Mononuclear cell (primary cell): Measurements from ENCODE around the gene AP3S1. TPM values are rescaled to one million over a fixed set of nuclear protein-coding genes. Genes with fewer than 3 reads are reported as not detected.

Source experiments
- H3K27me3 ChIP-seq: 2 replicates; pipeline ENCODE4 v1.6.0; 2011; ENCODE audit warnings: low read length, control low read depth; ENCODE audit not compliant: insufficient read depth
- H3K4me1 ChIP-seq: 2 replicates; pipeline ENCODE4 v1.5.1; 2011; ENCODE audit warnings: mild to moderate bottlenecking, low read length, control low read depth; ENCODE audit not compliant: insufficient read depth
- H3K4me3 ChIP-seq: 2 replicates; pipeline ENCODE4 v1.5.1; 2011; ENCODE audit warnings: mild to moderate bottlenecking, low read length, moderate library complexity
- H3K9me3 ChIP-seq: 2 replicates; pipeline ENCODE4 v1.5.1; 2011; ENCODE audit warnings: low read depth, mild to moderate bottlenecking, control low read depth, low read length
- total RNA-seq: library from RNA; depleted of rRNA; stranded (reverse); fragments of >200 nt; gene quantifications from one replicate; pipeline ENCODE4 v1.2.3, GENCODE V29; 2012

Gene AP3S1
- total RNA-seq, 1 donor, result 77.3 TPM

DNA sequence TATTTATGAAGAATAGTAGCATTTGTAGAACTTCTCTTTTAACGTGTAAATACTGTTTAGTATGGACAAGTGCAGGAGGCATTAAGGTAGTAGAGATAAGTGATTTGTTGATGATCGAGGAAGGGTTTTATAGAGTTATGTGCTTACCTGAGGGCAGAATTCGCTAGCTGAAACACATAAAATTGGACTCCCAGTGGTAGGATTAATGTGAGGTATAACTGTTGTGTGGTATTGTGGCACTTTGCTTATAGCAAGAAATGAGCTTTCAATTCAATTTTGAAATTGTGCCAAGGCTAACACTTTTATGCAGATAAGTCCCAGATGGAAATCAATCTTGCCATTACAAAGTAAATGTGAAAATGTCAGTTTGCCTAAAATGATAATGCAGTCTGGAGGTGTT, 1.2 kb downstream of the AP3S1 start:
- Histone ChIP-seq H3K9me3 (no peaks in the 10 kb centered on the region), H3K4me1 (peaks cover 47% of the 10 kb centered on the region), H3K4me3 (peak overlapping the region; percentile 95), H3K27me3 (no peaks in the 10 kb centered on the region)

GRCh38 chr5:115843444-115844130, 1.9 kb downstream of the AP3S1 start:
- Histone ChIP-seq H3K4me1 (peaks cover 46% of the 10 kb centered on the region), H3K4me3 (no peak overlapping the region), H3K27me3 (no peaks in the 10 kb centered on the region)

GRCh38 chr5:115844321-115844817, 2.6 kb downstream of the AP3S1 start:
- Histone ChIP-seq H3K27me3 (no peaks in the 10 kb centered on the region), H3K4me1 (peaks cover 38% of the 10 kb centered on the region), H3K4me3 (no peak overlapping the region), H3K9me3 (no peaks in the 10 kb centered on the region)

More at GRCh38 chr5:115843444-115844130, 1.9 kb downstream of the AP3S1 start:
- H3K9me3 ChIP-seq, result no peaks in the 10 kb centered on the region

DNA sequence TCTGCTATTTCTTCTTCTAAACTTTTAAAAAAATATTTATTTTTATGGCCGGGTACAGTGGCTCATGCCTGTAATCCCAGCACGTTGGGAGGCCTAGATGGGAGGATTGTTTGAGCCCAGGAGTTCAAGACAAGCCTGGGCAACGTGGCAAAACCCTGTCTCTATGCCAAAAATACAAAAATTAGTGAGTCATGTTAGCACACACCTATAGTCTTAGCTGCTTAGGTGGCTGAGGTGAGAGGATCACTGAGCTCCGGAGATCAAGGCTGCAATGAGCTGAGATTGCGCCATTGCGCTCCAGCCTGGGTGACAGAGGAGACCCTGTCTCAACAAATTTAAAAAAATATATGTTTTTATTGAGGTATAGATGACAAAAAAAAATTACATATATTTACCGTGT, 5.6 kb downstream of the AP3S1 start:
- Histone ChIP-seq H3K27me3 (no peaks in the 10 kb centered on the region), H3K9me3 (no peaks in the 10 kb centered on the region), H3K4me3 (no peak overlapping the region), H3K4me1 (peaks cover 25% of the 10 kb centered on the region)

GRCh38 chr5:115849258-115849798, 7.6 kb downstream of the AP3S1 start:
- peaks cover 8% of the 10 kb centered on the region for H3K4me1 ChIP-seq
- H3K9me3 ChIP-seq, result no peaks in the 10 kb centered on the region
- no peaks in the 10 kb centered on the region for H3K27me3 ChIP-seq
- H3K4me3 ChIP-seq, result no peak overlapping the region

DNA sequence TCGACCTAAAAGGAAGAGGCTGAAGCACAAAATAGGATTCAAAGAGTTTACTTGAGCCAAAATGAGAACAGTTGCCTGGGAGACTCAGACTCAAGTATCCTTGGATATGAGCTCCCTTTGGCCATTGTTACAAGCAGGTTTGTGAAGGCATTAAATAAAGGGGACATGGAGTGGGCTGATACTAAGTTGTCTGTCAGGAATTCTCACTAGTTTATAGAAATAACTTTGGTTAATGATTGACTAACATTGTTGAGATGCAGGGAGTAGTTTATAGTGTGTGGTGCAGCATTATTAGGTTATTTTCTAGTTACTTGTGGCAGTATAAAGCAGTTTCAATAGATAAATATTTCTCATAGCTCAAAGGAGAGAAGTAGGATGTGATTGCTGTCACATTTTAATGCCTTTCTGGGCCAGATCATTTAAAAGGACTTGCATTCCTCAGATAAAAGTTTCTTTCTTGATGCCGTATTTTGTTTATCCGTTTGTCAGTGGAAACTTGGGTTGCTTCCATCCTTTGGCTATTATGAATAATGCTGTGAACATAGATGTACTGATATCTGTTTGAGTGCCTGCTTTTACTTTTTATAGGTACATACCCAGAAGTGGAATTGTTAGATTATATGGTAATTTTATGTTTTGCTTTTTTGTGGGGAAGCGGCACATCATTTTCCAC, 9.1 kb downstream of the AP3S1 start:
- H3K4me1 ChIP-seq, result no peaks in the 10 kb centered on the region
- H3K4me3 ChIP-seq, result no peak overlapping the region
- H3K27me3 ChIP-seq, result no peaks in the 10 kb centered on the region
- H3K9me3 ChIP-seq, result no peaks in the 10 kb centered on the region

DNA sequence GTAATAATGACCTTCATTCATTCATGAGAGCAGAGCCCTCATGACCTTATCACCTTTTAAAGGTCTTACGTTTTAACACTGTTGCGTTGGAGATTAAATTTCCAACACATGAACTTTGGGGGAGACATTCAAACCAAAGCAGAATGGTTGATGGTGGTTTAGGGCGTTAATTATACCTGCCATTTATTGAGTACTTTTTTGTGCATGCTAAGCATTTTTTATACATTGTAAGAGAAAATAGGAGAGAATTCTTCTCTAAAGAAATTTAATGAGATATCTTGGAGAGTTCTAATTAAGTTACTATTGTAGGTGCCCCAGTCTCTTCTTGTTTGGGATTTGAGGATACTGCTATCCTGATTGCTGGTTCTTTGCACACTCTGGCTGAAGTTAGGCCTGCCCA, 12.4 kb downstream of the AP3S1 start:
- Histone ChIP-seq H3K4me1 (peaks cover 10% of the 10 kb centered on the region), H3K9me3 (no peaks in the 10 kb centered on the region), H3K4me3 (no peak overlapping the region), H3K27me3 (no peaks in the 10 kb centered on the region)

DNA sequence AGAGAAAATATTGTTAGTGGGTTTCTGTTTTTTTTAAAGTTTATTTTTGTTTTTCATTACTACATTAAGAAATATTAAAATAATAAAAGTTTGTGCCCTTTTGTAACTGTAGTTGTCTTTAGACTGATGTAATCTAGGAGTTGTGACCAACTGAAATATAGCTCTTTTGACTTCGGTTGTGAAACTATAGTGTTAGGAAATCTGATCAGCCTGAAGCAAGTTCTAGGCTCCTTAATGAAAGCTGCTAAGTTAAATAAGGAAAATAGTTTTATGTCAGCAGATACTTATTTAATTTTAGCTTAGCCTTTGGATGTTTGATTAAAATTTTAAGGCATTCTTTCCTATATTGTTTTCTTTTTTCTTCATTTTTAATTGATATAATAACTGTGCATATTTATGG, 14.2 kb downstream of the AP3S1 start:
- Histone ChIP-seq H3K4me3 (no peak overlapping the region), H3K4me1 (peaks cover 10% of the 10 kb centered on the region), H3K9me3 (no peaks in the 10 kb centered on the region), H3K27me3 (no peaks in the 10 kb centered on the region)

DNA sequence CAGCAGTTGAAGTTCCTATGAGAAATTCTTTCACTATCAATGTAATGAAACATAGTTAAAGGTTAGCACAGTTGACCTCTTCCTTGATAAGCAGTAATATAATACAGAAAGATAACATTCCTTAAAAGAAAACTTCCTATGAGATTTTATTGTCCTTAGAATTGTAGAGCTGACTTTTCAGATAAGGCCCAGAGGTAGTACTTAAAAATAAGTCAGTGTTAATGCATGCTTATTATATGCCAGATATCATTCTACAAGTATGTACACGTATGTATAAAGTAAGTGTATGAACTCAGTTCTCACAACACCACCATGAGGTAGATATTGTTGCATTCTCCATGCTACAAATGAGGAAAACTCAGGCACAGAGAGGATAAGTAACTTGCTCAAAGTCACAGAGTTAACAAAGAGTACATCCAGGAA, 15.3 kb downstream of the AP3S1 start:
- Histone ChIP-seq H3K9me3 (no peaks in the 10 kb centered on the region), H3K4me1 (peaks cover 10% of the 10 kb centered on the region)

DNA sequence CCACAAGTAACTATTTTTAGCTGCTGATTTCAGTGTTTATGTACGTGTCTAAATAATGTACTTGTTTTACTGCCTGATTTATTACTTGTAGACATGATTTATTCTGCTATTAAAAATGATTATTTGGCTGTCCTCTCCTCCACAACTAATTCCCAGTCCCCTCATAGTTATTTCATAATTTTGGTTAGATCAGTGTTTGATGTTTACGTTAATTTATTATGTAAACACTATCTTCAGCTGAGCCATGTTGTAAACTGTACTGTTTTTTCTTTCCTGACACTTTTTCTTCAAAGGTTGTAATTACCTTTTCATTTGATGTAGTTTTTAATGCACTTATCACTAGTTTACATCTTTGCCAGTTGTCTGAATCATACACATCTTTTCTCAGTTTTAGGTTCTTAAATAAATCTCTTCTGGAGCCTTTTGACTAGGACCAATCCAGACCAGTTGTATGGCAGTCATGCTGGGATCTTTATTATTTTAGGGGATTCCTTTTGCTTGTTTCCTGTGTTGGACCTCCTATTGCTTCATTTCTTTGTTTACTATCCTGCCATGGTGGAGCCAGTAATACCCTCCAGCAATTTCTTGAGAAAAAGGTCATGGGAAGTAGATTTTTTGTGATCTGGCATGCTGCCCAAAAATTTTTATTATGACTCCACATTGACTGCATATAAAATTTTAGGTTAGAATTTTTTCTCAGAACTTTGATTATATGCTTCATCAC, 16.1 kb downstream of the AP3S1 start:
- Histone ChIP-seq H3K4me1 (peaks cover 10% of the 10 kb centered on the region), H3K27me3 (no peaks in the 10 kb centered on the region), H3K9me3 (no peaks in the 10 kb centered on the region), H3K4me3 (no peak overlapping the region)

More for the DNA sequence above, 15.3 kb downstream of the AP3S1 start:
- no peaks in the 10 kb centered on the region for H3K27me3 ChIP-seq
- H3K4me3 ChIP-seq, result no peak overlapping the region

DNA sequence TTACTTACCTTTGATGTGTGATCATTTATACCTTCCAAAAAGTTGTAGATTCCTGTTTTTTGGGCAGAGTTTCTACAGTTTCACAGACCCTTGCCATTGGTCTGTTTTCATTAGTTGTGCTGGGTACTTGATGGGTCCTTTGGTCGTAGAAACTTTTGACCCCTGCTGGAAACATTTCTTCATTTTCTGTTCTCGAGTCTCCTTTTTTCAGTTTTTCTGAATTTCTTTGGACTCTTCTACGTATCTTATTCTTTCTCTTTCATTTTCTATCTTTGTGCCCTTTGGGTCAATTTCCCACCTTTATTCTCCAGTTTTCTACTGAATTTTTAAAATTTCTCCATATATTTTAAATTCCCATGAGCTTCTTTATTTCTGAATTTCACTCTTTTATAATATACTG, 16.7 kb downstream of the AP3S1 start:
- H3K9me3 ChIP-seq, result no peaks in the 10 kb centered on the region
- peaks cover 10% of the 10 kb centered on the region for H3K4me1 ChIP-seq
- H3K4me3 ChIP-seq, result no peak overlapping the region
- H3K27me3 ChIP-seq, result no peaks in the 10 kb centered on the region

DNA sequence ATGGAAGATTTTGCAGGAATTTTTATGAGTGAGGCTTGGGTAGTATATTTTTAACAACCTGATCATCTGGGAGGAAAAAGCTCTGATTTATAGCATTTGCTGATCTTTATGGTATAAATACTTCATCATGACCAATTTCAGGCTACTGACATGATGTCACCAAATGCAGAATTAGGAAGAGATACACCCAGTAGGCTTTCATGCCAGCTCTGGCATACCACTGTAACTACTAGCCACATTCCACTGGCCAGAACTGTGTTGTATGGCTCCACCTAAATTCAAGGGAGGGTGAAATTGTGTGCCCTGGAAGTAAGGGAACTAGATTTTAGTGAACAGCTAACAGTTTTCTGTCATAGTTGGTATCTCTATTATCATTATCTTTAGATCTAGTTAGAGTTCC, 17.6 kb downstream of the AP3S1 start:
- Histone ChIP-seq H3K4me3 (no peak overlapping the region), H3K9me3 (no peaks in the 10 kb centered on the region), H3K4me1 (peaks cover 10% of the 10 kb centered on the region), H3K27me3 (no peaks in the 10 kb centered on the region)

- no peaks in the 10 kb centered on the region for H3K4me1 ChIP-seq
- no peak overlapping the region for H3K4me3 ChIP-seq
- H3K27me3 ChIP-seq, result no peaks in the 10 kb centered on the region
- H3K9me3 ChIP-seq, result no peaks in the 10 kb centered on the region
Measured at GRCh38 chr5:115869256-115869795, 27.6 kb downstream of the AP3S1 start.

DNA sequence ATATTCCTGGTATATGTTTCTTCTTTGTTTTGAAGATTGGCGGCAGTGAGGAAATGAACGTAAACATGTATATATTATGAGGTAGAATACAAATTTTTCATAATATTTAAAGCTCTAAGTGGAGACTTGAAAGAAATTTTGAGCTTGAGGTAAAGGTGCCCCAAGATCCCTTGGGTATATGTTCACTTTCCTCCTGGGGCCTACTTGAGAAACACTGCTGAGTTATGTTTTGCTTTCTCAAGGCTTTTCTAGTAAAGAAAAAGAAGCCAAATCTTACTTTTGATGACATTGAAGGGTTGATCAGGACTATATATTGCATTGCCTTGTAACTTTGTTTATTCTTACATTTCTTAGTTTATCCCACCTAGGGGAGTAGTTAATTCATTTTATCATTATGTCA, 30.7 kb downstream of the AP3S1 start:
- H3K4me1 ChIP-seq, result no peaks in the 10 kb centered on the region
- no peaks in the 10 kb centered on the region for H3K9me3 ChIP-seq
- H3K4me3 ChIP-seq, result no peak overlapping the region
- H3K27me3 ChIP-seq, result no peaks in the 10 kb centered on the region

DNA sequence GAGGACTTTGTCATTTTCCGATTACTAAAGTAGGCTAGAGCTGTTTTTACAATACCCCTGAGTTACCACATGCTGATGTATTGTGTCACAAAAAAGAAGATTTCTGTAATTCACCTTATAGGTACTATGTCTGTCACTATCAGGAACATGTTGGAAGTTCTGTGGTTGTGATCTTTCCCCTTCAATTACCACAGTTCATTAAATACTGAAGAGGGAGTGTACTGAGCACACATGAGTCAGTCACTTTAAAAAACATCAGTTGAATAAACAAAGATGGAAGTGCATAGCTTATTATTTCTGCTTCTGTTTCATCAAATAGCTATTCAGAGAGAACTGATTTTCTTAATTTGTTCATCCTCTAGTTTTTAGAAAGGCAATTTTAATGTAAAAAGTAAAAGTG, 31.7 kb downstream of the AP3S1 start:
- H3K4me3 ChIP-seq, result no peak overlapping the region
- no peaks in the 10 kb centered on the region for H3K9me3 ChIP-seq
- H3K27me3 ChIP-seq, result no peaks in the 10 kb centered on the region
- no peaks in the 10 kb centered on the region for H3K4me1 ChIP-seq
